K562 (cell line): ENCODE measurements around the gene RNF17. TPM values are rescaled to one million over a fixed set of nuclear protein-coding genes. Genes with fewer than 3 reads are reported as not detected.

Experiments used
- ATAC-seq: fragments of 200-7000 bp; cut with Tn5 transposase; 3 replicates; pipeline ENCODE4 v1.9.1; 2020; ENCODE audit warnings: moderate library complexity
- BruUV-seq: library from RNA; stranded (reverse); fragments of 400-500 nt; replicated peaks from 2 replicates; lab custom pipeline; 2021; lab: Mats Ljungman, UMichigan
- CTCF ChIA-PET: fragments of 300-600 bp; formaldehyde crosslinking; extraction: SDS; loops from one replicate; lab custom pipeline; 2021; ENCODE audit warnings: low intra/inter-chr PET ratio; lab: Yijun Ruan, JAX
- POLR2A ChIA-PET: fragments of 300-600, 350-650 bp; sonication (Branson Sonifier 250); formaldehyde crosslinking; extraction: SDS; loops from one replicate; lab custom pipeline; 2021; ENCODE audit warnings: antibody characterized with exemption, inconsistent platforms; lab: Yijun Ruan, JAX
- DNase-seq, 4 experiments: peaks; one replicate each; pipeline versions ENCODE4 v3.0.0 to v3.0.0-alpha.2; 2011 to 2018; ENCODE audit warnings: low spot score in 3 of 4, mixed read lengths in 3 of 4; ENCODE audit errors: extremely low read depth in 1 of 4
- FAIRE-seq: peaks from 2 replicates; lab custom pipeline; 2011; peaks lifted over from hg19 to GRCh38; lab: Jason Lieb, UNC
- H2AFZ ChIP-seq: 2 replicates; pipeline ENCODE4 v1.6.0; 2011; ENCODE audit warnings: low read depth, low read length, control low read depth, inconsistent platforms
- H3K27ac ChIP-seq: fragments of 200-600 bp; 3 replicates; pipeline ENCODE4 v1.8.0; 2011; ENCODE audit warnings: low read depth, mild to moderate bottlenecking, control low read depth, inconsistent platforms, low read length, moderate library complexity, mixed read lengths; ENCODE audit errors: extremely low read depth
- H3K27me3 ChIP-seq, 2 experiments: fragments of 300-600 bp in 1 of 2; 2 replicates in 1 of 2; 3 replicates in 1 of 2; pipeline versions ENCODE4 v1.6.0 to v1.8.0; 2011; ENCODE audit warnings: inconsistent platforms in 2 of 2, low read length in 2 of 2, mild to moderate bottlenecking in 1 of 2, mixed read lengths in 1 of 2, moderate library complexity in 1 of 2; ENCODE audit not compliant: control insufficient read depth in 2 of 2, insufficient read depth in 2 of 2
- H3K36me3 ChIP-seq: fragments of 300-600 bp; 3 replicates; pipeline ENCODE4 v1.8.0; 2011; ENCODE audit warnings: mild to moderate bottlenecking, low read length, inconsistent platforms; ENCODE audit not compliant: control insufficient read depth, insufficient read depth
- H3K4me1 ChIP-seq, 2 experiments: fragments of 200-600 bp in 1 of 2; replicated peaks in 1 of 2; 2 replicates in 1 of 2; 3 replicates in 1 of 2; pipeline versions ENCODE4 v1.5.1 to v1.8.0; 2011; ENCODE audit warnings: inconsistent platforms in 2 of 2, low read length in 2 of 2, mild to moderate bottlenecking in 1 of 2, mixed read lengths in 1 of 2, moderate library complexity in 1 of 2; ENCODE audit not compliant: control insufficient read depth in 2 of 2, insufficient read depth in 2 of 2
- H3K4me2 ChIP-seq: 2 replicates; pipeline ENCODE4 v1.6.1; 2011; ENCODE audit warnings: low read length, control low read depth, inconsistent platforms, mixed read lengths; ENCODE audit not compliant: insufficient read depth
- H3K4me3 ChIP-seq: fragments of 200-600 bp; sonication (generic), shearing (Covaris generic); 2 replicates; pipeline ENCODE4 v1.5.1; 2016; ENCODE audit warnings: control low read depth, inconsistent platforms
- H3K79me2 ChIP-seq: fragments of 200-600 bp; 3 replicates; pipeline ENCODE4 v1.8.0; 2011; ENCODE audit warnings: low read length, inconsistent platforms; ENCODE audit not compliant: control insufficient read depth, insufficient read depth
- H3K9ac ChIP-seq, 2 experiments: 2 replicates each; pipeline versions ENCODE4 v1.6.0 to v1.6.1; 2011; ENCODE audit warnings: low read depth in 2 of 2, low read length in 2 of 2, control low read depth in 1 of 2, inconsistent platforms in 1 of 2, mild to moderate bottlenecking in 1 of 2, mixed read lengths in 1 of 2; ENCODE audit not compliant: insufficient read depth in 1 of 2
- H3K9me1 ChIP-seq: one replicate; pipeline ENCODE4 v1.6.0; 2011; ENCODE audit warnings: inconsistent platforms, mild to moderate bottlenecking, low read length, moderate library complexity; ENCODE audit not compliant: control insufficient read depth, insufficient read depth
- H3K9me3 ChIP-seq: replicated peaks from 2 replicates; pipeline ENCODE4 v1.5.1; 2011; ENCODE audit warnings: low read depth, low read length, inconsistent platforms; ENCODE audit not compliant: control insufficient read depth, insufficient read depth
- H4K20me1 ChIP-seq: replicated peaks from 2 replicates; pipeline ENCODE4 v1.6.1; 2011; ENCODE audit warnings: low read length, inconsistent platforms, mixed read lengths; ENCODE audit not compliant: control insufficient read depth, insufficient read depth
- C11orf30 ChIP-seq: fragments of 450-650 bp; IDR thresholded peaks from 2 replicates; pipeline ENCODE4 v1.6.1; 2016; ENCODE audit warnings: low read depth, mild to moderate bottlenecking
- DNMT1 ChIP-seq: fragments of 450-650 bp; IDR thresholded peaks from 2 replicates; pipeline ENCODE4 v1.6.1; 2016; ENCODE audit warnings: antibody characterized with exemption, mild to moderate bottlenecking
- ELF2 ChIP-seq: fragments of 250-450 bp; sonication (Bioruptor Pico); IDR thresholded peaks from 2 replicates; pipeline ENCODE4 v1.5.0; 2021; ENCODE audit warnings: mild to moderate bottlenecking
- HDAC8 ChIP-seq: fragments of 450-650 bp; IDR thresholded peaks from 2 replicates; pipeline ENCODE4 v1.6.1; 2016; ENCODE audit warnings: mild to moderate bottlenecking, missing genetic modification characterization, moderate library complexity, missing compliant biosample characterization
- HIVEP1 ChIP-seq: fragments of 250-450 bp; sonication (Bioruptor Pico); IDR thresholded peaks from 2 replicates; pipeline ENCODE4 v1.4.0; 2020; ENCODE audit warnings: mild to moderate bottlenecking
- MTA3 ChIP-seq: fragments of 450-650 bp; formaldehyde crosslinking; IDR thresholded peaks from 2 replicates; pipeline ENCODE4 v1.6.1; 2017; ENCODE audit warnings: mild to moderate bottlenecking, borderline replicate concordance
- POLR2G ChIP-seq: fragments of 200-400 bp; formaldehyde crosslinking; IDR thresholded peaks from 2 replicates; pipeline ENCODE4 v1.6.1; 2017; ENCODE audit warnings: low read depth, mild to moderate bottlenecking, antibody characterized with exemption, low read length, moderate library complexity
- POU5F1 ChIP-seq: fragments of 150-350 bp; IDR thresholded peaks from 2 replicates; pipeline ENCODE4 v1.6.1; 2014; ENCODE audit warnings: borderline replicate concordance, low read length, low read depth, mild to moderate bottlenecking; ENCODE audit not compliant: partially characterized antibody
- ZSCAN29 ChIP-seq: fragments of 450-650 bp; IDR thresholded peaks from 2 replicates; pipeline ENCODE4 v1.6.1; 2017
- WGBS: fragments of 100-300 bp; shearing (Covaris generic); methylation state at CpG from one replicate; pipeline ENCODE4 v1.1.6; 2016; ENCODE audit warnings: low coverage, mixed read lengths; ENCODE audit not compliant: insufficient coverage; ENCODE audit errors: missing lambda C conversion rate; 5-methylcytosine and 5-hydroxymethylcytosine counted together
- in situ Hi-C: fragments of 300-500 bp; cut with MboI; formaldehyde crosslinking; loops from 4 replicates; pipeline ENCODE4 v1.15.0; 2018; ENCODE audit warnings: inconsistent platforms, mixed read lengths
- intact Hi-C: fragments of 100-400 bp; cut with micrococcal nuclease; formaldehyde crosslinking; loops from 2 replicates; pipeline ENCODE4 v1.14.2; 2022
- polyA plus RNA-seq, 8 experiments: library from polyadenylated mRNA; depleted of rRNA in 4 of 8; stranded (reverse) in 5 of 8; unstranded in 3 of 8; fragments of >200 nt; fragmentation: Nextera tagmentation in 2 of 8; fragmentation: Illumina TruSeq in 1 of 8; extraction: Ambion mirVana in 2 of 8; extraction: Trizol in 1 of 8; gene quantifications; 2 replicates each; pipeline versions ENCODE4 v1.2.1 to v1.2.3, GENCODE V29; 2011 to 2014; ENCODE audit warnings: inconsistent platforms in 1 of 8, missing spikeins in 1 of 8
- total RNA-seq, 7 experiments: library from RNA; depleted of rRNA in 6 of 7; stranded (reverse); fragments of >200 nt in 6 of 7; fragmentation: Illumina TruSeq in 2 of 7; extraction: Trizol in 2 of 7; gene quantifications; 2 replicates each; pipeline versions ENCODE4 v1.2.1 to v1.2.3, GENCODE V29; 2011 to 2021; ENCODE audit warnings: low replicate concordance in 1 of 7
- TF ChIP-seq, protein P1 (sequence below): sonication (generic); formaldehyde crosslinking; IDR thresholded peaks from 2 replicates; pipeline ENCODE4 v1.4.0; 2020; ENCODE audit warnings: mild to moderate bottlenecking, missing genetic modification reagents
- TF ChIP-seq, protein P2 (sequence below): fragments of 250-450 bp; sonication (Bioruptor Pico); IDR thresholded peaks from 2 replicates; pipeline ENCODE4 v1.5.0; 2021; ENCODE audit warnings: mild to moderate bottlenecking, borderline replicate concordance

Gene RNF17
- total and polyA plus RNA-seq, 9 of the 15 experiments (the other 6 are each of a cell fraction or from before 2014, with no cell fraction given) = 0.11 to 0.90 (median 0.58) TPM

DNA sequence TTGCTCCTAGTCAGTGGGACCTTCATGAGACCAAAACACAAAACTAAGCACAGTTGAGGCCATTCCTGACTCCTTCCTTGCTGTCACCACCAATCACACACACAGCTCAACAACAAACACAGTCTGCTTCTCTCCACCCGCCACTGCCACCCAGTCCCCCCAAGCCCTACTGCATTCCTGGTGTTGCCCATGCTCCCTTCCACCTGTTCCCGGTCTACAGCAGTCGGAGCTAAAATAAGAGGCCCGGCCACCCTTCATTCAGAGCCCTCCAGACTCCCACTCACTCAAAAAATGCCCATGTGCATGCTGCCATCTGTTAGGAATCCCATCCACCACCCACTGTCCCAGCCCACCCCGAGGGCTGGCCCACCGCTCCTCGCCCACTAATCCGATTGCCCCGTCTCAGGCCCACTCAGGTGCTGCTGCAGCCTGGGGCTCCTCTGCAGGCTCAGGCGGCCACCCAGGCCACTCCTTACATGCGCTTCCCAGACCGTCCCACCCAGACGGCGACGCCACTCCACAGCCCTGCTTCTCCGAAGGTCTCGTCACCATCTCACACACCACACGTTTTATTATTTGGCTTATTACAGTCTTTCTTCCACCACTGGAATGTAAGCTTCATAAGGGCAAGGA is 127.6 kb downstream of the RNF17 start:
- no peaks in the 10 kb centered on the region for H3K27me3 ChIP-seq
- no peaks in the 10 kb centered on the region for H3K9me3 ChIP-seq
- in situ Hi-C loops = no loop called here
- no peaks in the 10 kb centered on the region for H4K20me1 ChIP-seq
- H2AFZ ChIP-seq = no peak overlapping the region
- no TSS peak for BruUV-seq
- POLR2A ChIA-PET = interaction anchor here (0.7 kb wide), 1 partner anchor 630 kb away, joined by 3 read pairs; no protein-coding TSS in a partner anchor
- no peak overlapping the region for H3K4me2 ChIP-seq
- no peaks in the 10 kb centered on the region; the same call in 2 of the 3 replicates for H3K79me2 ChIP-seq
- intact Hi-C loops = no loop called here
- CTCF ChIA-PET = no interaction called here
- H3K9ac ChIP-seq = no peak overlapping the region; a peak in 1 of 4 replicates
- FAIRE-seq (no peak), DNase-seq (no peak), ATAC-seq (no peak)
- no peak overlapping the region for H3K4me3 ChIP-seq
- no peaks in the 10 kb centered on the region for H3K9me1 ChIP-seq
- peaks cover 76% of the 10 kb centered on the region; the same call in 1 of the 3 replicates for H3K36me3 ChIP-seq
- 94% methylated on average over 12 of the region's 18 CpGs for WGBS
- 0 out of 2 replicates have a peak, but pooled peaks have one; percentile 47 for TF ChIP-seq POLR2G
- no peak for TF ChIP-seq DNMT1
- no peak overlapping the region for H3K27ac ChIP-seq
- H3K4me1 ChIP-seq = peaks cover 0 to 9% of the 10 kb centered on the region in 2 experiments; a peak in 2 of 5 replicates

DNA sequence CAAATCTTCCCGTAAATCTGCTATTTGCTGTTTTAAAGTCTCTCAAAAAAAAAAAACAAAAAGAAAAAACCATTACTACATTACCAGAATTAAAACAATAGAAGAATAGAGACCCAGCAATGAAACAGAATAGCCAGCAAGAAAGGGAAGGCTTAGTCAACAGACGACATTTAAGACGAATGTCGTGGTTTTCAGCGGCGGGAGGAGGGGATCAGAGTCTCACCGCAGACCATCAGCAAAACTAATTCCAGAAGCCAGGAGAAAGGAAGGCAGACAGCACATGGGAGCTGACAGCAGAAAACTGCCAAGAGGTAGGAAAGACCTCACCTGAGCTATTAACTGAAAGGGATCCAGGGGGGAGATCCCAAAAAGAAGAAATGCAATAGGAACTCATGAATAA is 128.9 kb downstream of the RNF17 start:
- H3K36me3 ChIP-seq = peaks cover 81% of the 10 kb centered on the region; the same call in 2 of the 3 replicates
- H4K20me1 ChIP-seq = no peaks in the 10 kb centered on the region
- H3K27me3 ChIP-seq = no peaks in the 10 kb centered on the region
- BruUV-seq = no TSS peak
- no peaks in the 10 kb centered on the region for H3K9me1 ChIP-seq
- no peak overlapping the region for H3K9ac ChIP-seq
- peaks cover 0 to 9% of the 10 kb centered on the region in 2 experiments; a peak in 2 of 5 replicates for H3K4me1 ChIP-seq
- intact Hi-C loops = no loop called here
- ATAC-seq (no peak), DNase-seq (no peak), FAIRE-seq (no peak)
- CTCF ChIA-PET = no interaction called here
- in situ Hi-C loops = no loop called here
- WGBS = 86% methylated on average over 7 of the region's 7 CpGs
- H3K79me2 ChIP-seq = no peaks in the 10 kb centered on the region; the same call in 2 of the 3 replicates
- POLR2A ChIA-PET = interaction anchor here (0.6 kb wide), 1 partner anchor 19 kb away, joined by 3 read pairs; no protein-coding TSS in a partner anchor
- no peak overlapping the region for H2AFZ ChIP-seq
- no peak overlapping the region for H3K4me3 ChIP-seq
- H3K4me2 ChIP-seq = no peak overlapping the region
- H3K9me3 ChIP-seq = no peaks in the 10 kb centered on the region
- no peak overlapping the region for H3K27ac ChIP-seq
- TF ChIP-seq, protein P1, sequence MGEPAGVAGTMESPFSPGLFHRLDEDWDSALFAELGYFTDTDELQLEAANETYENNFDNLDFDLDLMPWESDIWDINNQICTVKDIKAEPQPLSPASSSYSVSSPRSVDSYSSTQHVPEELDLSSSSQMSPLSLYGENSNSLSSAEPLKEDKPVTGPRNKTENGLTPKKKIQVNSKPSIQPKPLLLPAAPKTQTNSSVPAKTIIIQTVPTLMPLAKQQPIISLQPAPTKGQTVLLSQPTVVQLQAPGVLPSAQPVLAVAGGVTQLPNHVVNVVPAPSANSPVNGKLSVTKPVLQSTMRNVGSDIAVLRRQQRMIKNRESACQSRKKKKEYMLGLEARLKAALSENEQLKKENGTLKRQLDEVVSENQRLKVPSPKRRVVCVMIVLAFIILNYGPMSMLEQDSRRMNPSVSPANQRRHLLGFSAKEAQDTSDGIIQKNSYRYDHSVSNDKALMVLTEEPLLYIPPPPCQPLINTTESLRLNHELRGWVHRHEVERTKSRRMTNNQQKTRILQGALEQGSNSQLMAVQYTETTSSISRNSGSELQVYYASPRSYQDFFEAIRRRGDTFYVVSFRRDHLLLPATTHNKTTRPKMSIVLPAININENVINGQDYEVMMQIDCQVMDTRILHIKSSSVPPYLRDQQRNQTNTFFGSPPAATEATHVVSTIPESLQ = no peak
- TF ChIP-seq MTA3 (no peak), ELF2 (CRISPR knock-in tag) (no peak), C11orf30 (no peak), ZSCAN29 (no peak), POU5F1 (no peak), HIVEP1 (CRISPR knock-in tag) (no peak), HDAC8 (tag) (no peak)
- TF ChIP-seq, protein P2, sequence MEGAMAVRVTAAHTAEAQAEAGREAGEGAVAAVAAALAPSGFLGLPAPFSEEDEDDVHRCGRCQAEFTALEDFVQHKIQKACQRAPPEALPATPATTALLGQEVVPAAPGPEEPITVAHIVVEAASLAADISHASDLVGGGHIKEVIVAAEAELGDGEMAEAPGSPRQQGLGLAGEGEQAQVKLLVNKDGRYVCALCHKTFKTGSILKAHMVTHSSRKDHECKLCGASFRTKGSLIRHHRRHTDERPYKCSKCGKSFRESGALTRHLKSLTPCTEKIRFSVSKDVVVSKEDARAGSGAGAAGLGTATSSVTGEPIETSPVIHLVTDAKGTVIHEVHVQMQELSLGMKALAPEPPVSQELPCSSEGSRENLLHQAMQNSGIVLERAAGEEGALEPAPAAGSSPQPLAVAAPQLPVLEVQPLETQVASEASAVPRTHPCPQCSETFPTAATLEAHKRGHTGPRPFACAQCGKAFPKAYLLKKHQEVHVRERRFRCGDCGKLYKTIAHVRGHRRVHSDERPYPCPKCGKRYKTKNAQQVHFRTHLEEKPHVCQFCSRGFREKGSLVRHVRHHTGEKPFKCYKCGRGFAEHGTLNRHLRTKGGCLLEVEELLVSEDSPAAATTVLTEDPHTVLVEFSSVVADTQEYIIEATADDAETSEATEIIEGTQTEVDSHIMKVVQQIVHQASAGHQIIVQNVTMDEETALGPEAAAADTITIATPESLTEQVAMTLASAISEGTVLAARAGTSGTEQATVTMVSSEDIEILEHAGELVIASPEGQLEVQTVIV (CRISPR knock-in tag) = no peak
